HEK293 (cell line): Measurements from ENCODE around the gene BACH1.

ENCODE experiments used
- CTCF ChIP-seq: fragments of 450-650 bp; formaldehyde crosslinking; IDR thresholded peaks from 2 replicates; pipeline ENCODE4 v1.5.1; 2016; ENCODE audit warnings: missing biosample characterization, missing genetic modification characterization
- PATZ1 ChIP-seq: fragments of 450-650 bp; formaldehyde crosslinking; IDR thresholded peaks from 2 replicates; pipeline ENCODE4 v1.5.1; 2016; ENCODE audit warnings: missing biosample characterization, missing genetic modification characterization
- PBX3 ChIP-seq: sonication (generic); formaldehyde crosslinking; IDR thresholded peaks from 2 replicates; pipeline ENCODE4 v1.8.1; 2022; ENCODE audit warnings: mild to moderate bottlenecking, moderate library complexity, missing genetic modification reagents
- ZBTB8A ChIP-seq: fragments of 450-650 bp; formaldehyde crosslinking; IDR thresholded peaks from 2 replicates; pipeline ENCODE4 v1.5.1; 2016; ENCODE audit warnings: missing biosample characterization, missing genetic modification characterization
- ZNF274 ChIP-seq, 2 experiments: fragments of 200-500 bp in 1 of 2; fragments of 450-650 bp in 1 of 2; sonication (Bioruptor generic) in 1 of 2; formaldehyde crosslinking in 1 of 2; IDR thresholded peaks; 2 replicates each; pipeline versions ENCODE4 v1.5.1 to v1.6.1; 2014 to 2016; ENCODE audit warnings: borderline replicate concordance in 1 of 2, inconsistent platforms in 1 of 2, low read length in 1 of 2, missing biosample characterization in 1 of 2, missing genetic modification characterization in 1 of 2
- ZNF292 ChIP-seq: fragments of 450-650 bp; formaldehyde crosslinking; IDR thresholded peaks from 2 replicates; pipeline ENCODE4 v1.5.1; 2016; ENCODE audit warnings: low read depth, missing biosample characterization, missing genetic modification characterization, borderline replicate concordance
- ZNF302 ChIP-seq: fragments of 450-650 bp; formaldehyde crosslinking; IDR thresholded peaks from 2 replicates; pipeline ENCODE4 v1.5.1; 2016; ENCODE audit warnings: missing biosample characterization, missing genetic modification characterization, low read depth
- ZNF610 ChIP-seq: fragments of 450-650 bp; formaldehyde crosslinking; IDR thresholded peaks from 2 replicates; pipeline ENCODE4 v1.5.1; 2016; ENCODE audit warnings: missing biosample characterization, missing genetic modification characterization, borderline replicate concordance

- TF ChIP-seq ZNF292 (tag by site-specific recombination): no peak
- TF ChIP-seq PBX3 (CRISPR knock-in tag): no peak
- TF ChIP-seq PATZ1 (tag by site-specific recombination): no peak
- no peak for TF ChIP-seq CTCF (tag by site-specific recombination)
- no peak for TF ChIP-seq ZNF274 (IDR thresholded peaks at IDR 0.05; ENCODE audit: low read length)
- TF ChIP-seq ZNF274 (tag by site-specific recombination; IDR thresholded peaks at IDR 0.05; ENCODE audit: borderline replicate concordance): no peak
- TF ChIP-seq ZBTB8A (tag by site-specific recombination): no peak
- TF ChIP-seq ZNF302 (tag by site-specific recombination): no peak
- TF ChIP-seq ZNF610: no peak
Measured at GRCh38 chr21:29318354-29318753, 19.6 kb downstream of the BACH1 start.
